H9 (cell line): ENCODE results near the gene ADARB2. TPM values are rescaled to one million over a fixed set of nuclear protein-coding genes. Genes with fewer than 3 reads are reported as not detected.

Experiments
- DNase-seq: peaks from one replicate; pipeline ENCODE4 v3.0.0-alpha.2; 2017
- H2AFZ ChIP-seq: one replicate; pipeline ENCODE4 v1.6.1; 2013; ENCODE audit warnings: mild to moderate bottlenecking, low read length, control low read depth, moderate library complexity
- H2AK5ac ChIP-seq: 2 replicates; pipeline ENCODE4 v1.6.1; 2013; ENCODE audit warnings: low read length, control low read depth, mixed read lengths; ENCODE audit not compliant: insufficient read length
- H2BK120ac ChIP-seq: one replicate; pipeline ENCODE4 v1.6.1; 2013; ENCODE audit warnings: low read depth, mild to moderate bottlenecking, low read length, control low read depth, inconsistent platforms; ENCODE audit not compliant: poor library complexity, severe bottlenecking
- H2BK12ac ChIP-seq: 2 replicates; pipeline ENCODE4 v1.6.1; 2013; ENCODE audit warnings: low read length, control low read depth, mixed read lengths, low read depth; ENCODE audit not compliant: insufficient read length
- H2BK15ac ChIP-seq: 2 replicates; pipeline ENCODE4 v1.6.1; 2013; ENCODE audit warnings: low read depth, low read length, control low read depth
- H2BK20ac ChIP-seq: one replicate; pipeline ENCODE4 v1.6.1; 2013; ENCODE audit warnings: low read depth, mild to moderate bottlenecking, low read length, control low read depth, inconsistent platforms; ENCODE audit not compliant: poor library complexity, severe bottlenecking
- H2BK5ac ChIP-seq: 2 replicates; pipeline ENCODE4 v1.6.1; 2013; ENCODE audit warnings: low read length, control low read depth, mixed read lengths; ENCODE audit not compliant: insufficient read length
- H3K14ac ChIP-seq: 2 replicates; pipeline ENCODE4 v1.6.1; 2013; ENCODE audit warnings: low read length, control low read depth; ENCODE audit not compliant: insufficient read depth
- H3K18ac ChIP-seq: 2 replicates; pipeline ENCODE4 v1.6.1; 2013; ENCODE audit warnings: low read depth, mild to moderate bottlenecking, mixed read lengths, low read length, control low read depth; ENCODE audit not compliant: insufficient read length
- H3K23ac ChIP-seq: 2 replicates; pipeline ENCODE4 v1.6.1; 2013; ENCODE audit warnings: low read length, control low read depth, mixed read lengths, low read depth; ENCODE audit not compliant: insufficient read length
- H3K23me2 ChIP-seq: 2 replicates; pipeline ENCODE4 v1.6.1; 2013; ENCODE audit warnings: low read depth, mild to moderate bottlenecking, mixed read lengths, low read length, control low read depth; ENCODE audit not compliant: insufficient read length, poor library complexity, severe bottlenecking
- H3K27ac ChIP-seq: 2 replicates; pipeline ENCODE4 v1.5.1; 2013; ENCODE audit warnings: low read length, control low read depth, mixed read lengths, low read depth; ENCODE audit not compliant: insufficient read length
- H3K27me3 ChIP-seq: 2 replicates; pipeline ENCODE4 v1.6.1; 2013; ENCODE audit warnings: low read length, control low read depth, inconsistent platforms; ENCODE audit not compliant: insufficient read depth
- H3K4ac ChIP-seq: 2 replicates; pipeline ENCODE4 v1.6.1; 2013; ENCODE audit warnings: low read depth, mild to moderate bottlenecking, control low read depth, inconsistent platforms, low read length, moderate library complexity
- H3K4me1 ChIP-seq: 2 replicates; pipeline ENCODE4 v1.6.1; 2013; ENCODE audit warnings: low read length, control low read depth, inconsistent platforms; ENCODE audit not compliant: insufficient read depth
- H3K4me2 ChIP-seq: 2 replicates; pipeline ENCODE4 v1.6.1; 2013; ENCODE audit warnings: low read length, control low read depth, mixed read lengths; ENCODE audit not compliant: insufficient read length, insufficient read depth
- H3K56ac ChIP-seq: 2 replicates; pipeline ENCODE4 v1.6.1; 2013; ENCODE audit warnings: low read depth, mild to moderate bottlenecking, mixed read lengths, low read length, control low read depth; ENCODE audit not compliant: insufficient read length
- H3K79me1 ChIP-seq: 2 replicates; pipeline ENCODE4 v1.6.1; 2013; ENCODE audit warnings: low read depth, mild to moderate bottlenecking, moderate library complexity, low read length, control low read depth, inconsistent platforms; ENCODE audit not compliant: insufficient read depth, poor library complexity, severe bottlenecking
- H3K79me2 ChIP-seq: 2 replicates; pipeline ENCODE4 v1.6.1; 2013; ENCODE audit warnings: low read length, control low read depth, inconsistent platforms; ENCODE audit not compliant: insufficient read depth
- H3K9ac ChIP-seq: 2 replicates; pipeline ENCODE4 v1.6.1; 2013; ENCODE audit warnings: low read length, control low read depth, mixed read lengths; ENCODE audit not compliant: insufficient read length; ENCODE audit errors: extremely low read depth
- H3K9me3 ChIP-seq: one replicate; pipeline ENCODE4 v1.6.1; 2013; ENCODE audit warnings: low read depth, low read length, inconsistent platforms; ENCODE audit not compliant: control insufficient read depth
- H3T11ph ChIP-seq: one replicate; pipeline ENCODE4 v1.6.1; 2013; ENCODE audit warnings: mild to moderate bottlenecking, low read length, control low read depth, inconsistent platforms
- H4K20me1 ChIP-seq: one replicate; pipeline ENCODE4 v1.6.1; 2013; ENCODE audit not compliant: control insufficient read depth, insufficient read length, insufficient read depth
- H4K5ac ChIP-seq: 2 replicates; pipeline ENCODE4 v1.6.1; 2013; ENCODE audit warnings: low read depth, mild to moderate bottlenecking, mixed read lengths, low read length, control low read depth; ENCODE audit not compliant: insufficient read length
- H4K8ac ChIP-seq: replicated peaks from 2 replicates; pipeline ENCODE4 v1.6.1; 2013; ENCODE audit warnings: low read length, control low read depth, mixed read lengths, low read depth; ENCODE audit not compliant: insufficient read length
- H4K91ac ChIP-seq: 2 replicates; pipeline ENCODE4 v1.6.1; 2013; ENCODE audit warnings: low read depth, mild to moderate bottlenecking, moderate library complexity, mixed read lengths, low read length, control low read depth; ENCODE audit not compliant: insufficient read length
- H3K27ac Mint-ChIP-seq, 3 experiments: 2 replicates in 2 of 3; 3 replicates in 1 of 3; pipeline ENCODE4 v1.8.0; 2020 to 2021; ENCODE audit warnings: mixed read lengths in 3 of 3, mild to moderate bottlenecking in 1 of 3, moderate library complexity in 1 of 3
- H3K27me3 Mint-ChIP-seq: 2 replicates; pipeline ENCODE4 v1.8.0; 2021; ENCODE audit warnings: low read depth, mild to moderate bottlenecking, moderate library complexity, mixed read lengths
- H3K36me3 Mint-ChIP-seq, 3 experiments: 2 replicates in 2 of 3; 3 replicates in 1 of 3; pipeline ENCODE4 v1.8.0; 2020 to 2021; ENCODE audit warnings: low read depth in 3 of 3, mixed read lengths in 3 of 3; ENCODE audit not compliant: insufficient read depth in 1 of 3
- H3K4me1 Mint-ChIP-seq, 2 experiments: 2 replicates each; pipeline ENCODE4 v1.8.0; 2020; ENCODE audit warnings: mixed read lengths in 2 of 2
- H3K4me3 Mint-ChIP-seq, 2 experiments: 2 replicates in 1 of 2; 3 replicates in 1 of 2; pipeline ENCODE4 v1.8.0; 2020 to 2021; ENCODE audit warnings: mild to moderate bottlenecking in 2 of 2, mixed read lengths in 2 of 2, moderate library complexity in 1 of 2
- H3K9me3 Mint-ChIP-seq, 2 experiments: 2 replicates in 1 of 2; 3 replicates in 1 of 2; pipeline ENCODE4 v1.8.0; 2020; ENCODE audit warnings: mild to moderate bottlenecking in 2 of 2, mixed read lengths in 2 of 2, moderate library complexity in 1 of 2
- WGBS: extraction: QIAGEN DNeasy Blood & Tissue Kit; methylation state at CpG from one replicate; pipeline ENCODE4 v1.1.7; 2013; ENCODE audit warnings: missing lambda C conversion rate, low lambda C conversion rate, mixed read lengths; ENCODE audit not compliant: insufficient read length; ENCODE audit errors: extremely low coverage; 5-methylcytosine and 5-hydroxymethylcytosine counted together
- total RNA-seq: library from RNA; stranded (reverse); gene quantifications from 2 replicates; pipeline ENCODE4 v1.2.1, GENCODE V29; 2021
- TF ChIP-seq, protein P1 (sequence below): fragments of 200-600 bp; sonication (generic); conservative IDR thresholded peaks from 3 replicates; pipeline ENCODE4 v1.8.0; 2021; ENCODE audit warnings: antibody characterized with exemption, mild to moderate bottlenecking

The ADARB2 gene
- total RNA-seq, 1 experiment from 2014 or later: 0.87 TPM

DNA sequence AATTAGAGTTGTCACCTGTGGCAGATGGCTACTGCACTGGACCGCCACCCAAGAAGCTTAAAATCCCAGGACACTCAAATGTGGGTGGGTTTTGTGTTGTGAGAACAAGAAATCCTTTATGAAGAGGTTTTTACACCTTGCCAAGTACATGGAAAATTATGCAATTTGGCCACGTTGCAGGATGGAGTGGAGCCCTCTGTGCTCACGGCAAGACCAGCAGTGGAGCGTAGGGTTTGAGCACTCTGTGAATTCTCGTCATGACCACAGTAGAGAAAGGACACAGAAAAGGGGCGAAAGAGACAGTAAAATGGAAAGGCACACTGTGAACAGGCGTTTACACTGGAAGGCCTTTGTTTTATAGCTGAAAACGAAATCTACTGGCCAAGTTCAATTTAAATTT, 222.6 kb downstream of the ADARB2 start:
- H3K9me3 ChIP-seq: no peaks in the 10 kb centered on the region
- Mint-ChIP-seq H3K4me3 (no peak overlapping the region), H3K27ac (no peak overlapping the region), H3K27me3 (peaks cover 1% of the 10 kb centered on the region), H3K4me1 (peaks cover 2 to 9% of the 10 kb centered on the region in 2 experiments; a peak in 2 of 4 replicates), H3K36me3 (no peaks in the 10 kb centered on the region; a peak in 1 of 7 replicates), H3K9me3 (no peaks in the 10 kb centered on the region)
- H4K5ac ChIP-seq: no peak overlapping the region
- H4K91ac ChIP-seq: no peak overlapping the region
- no CpG with 5 or more reads among the region's 8 CpGs for WGBS
- no peak overlapping the region for H3K56ac ChIP-seq
- no peak overlapping the region for H3K23ac ChIP-seq
- H2BK12ac ChIP-seq: no peak overlapping the region
- H3K14ac ChIP-seq: no peak overlapping the region
- H3K23me2 ChIP-seq: no peaks in the 10 kb centered on the region
- no peak overlapping the region for H3K4me2 ChIP-seq
- H4K8ac ChIP-seq: no peak overlapping the region
- H2AK5ac ChIP-seq: no peak overlapping the region
- no peak overlapping the region for H2BK20ac ChIP-seq
- H2AFZ ChIP-seq: no peak overlapping the region
- DNase-seq: no peak
- H3K79me2 ChIP-seq: no peaks in the 10 kb centered on the region
- TF ChIP-seq, protein P1, sequence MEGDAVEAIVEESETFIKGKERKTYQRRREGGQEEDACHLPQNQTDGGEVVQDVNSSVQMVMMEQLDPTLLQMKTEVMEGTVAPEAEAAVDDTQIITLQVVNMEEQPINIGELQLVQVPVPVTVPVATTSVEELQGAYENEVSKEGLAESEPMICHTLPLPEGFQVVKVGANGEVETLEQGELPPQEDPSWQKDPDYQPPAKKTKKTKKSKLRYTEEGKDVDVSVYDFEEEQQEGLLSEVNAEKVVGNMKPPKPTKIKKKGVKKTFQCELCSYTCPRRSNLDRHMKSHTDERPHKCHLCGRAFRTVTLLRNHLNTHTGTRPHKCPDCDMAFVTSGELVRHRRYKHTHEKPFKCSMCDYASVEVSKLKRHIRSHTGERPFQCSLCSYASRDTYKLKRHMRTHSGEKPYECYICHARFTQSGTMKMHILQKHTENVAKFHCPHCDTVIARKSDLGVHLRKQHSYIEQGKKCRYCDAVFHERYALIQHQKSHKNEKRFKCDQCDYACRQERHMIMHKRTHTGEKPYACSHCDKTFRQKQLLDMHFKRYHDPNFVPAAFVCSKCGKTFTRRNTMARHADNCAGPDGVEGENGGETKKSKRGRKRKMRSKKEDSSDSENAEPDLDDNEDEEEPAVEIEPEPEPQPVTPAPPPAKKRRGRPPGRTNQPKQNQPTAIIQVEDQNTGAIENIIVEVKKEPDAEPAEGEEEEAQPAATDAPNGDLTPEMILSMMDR: no peak
- H3K4ac ChIP-seq: no peak overlapping the region
- H2BK120ac ChIP-seq: no peak overlapping the region
- H2BK15ac ChIP-seq: no peak overlapping the region
- H3K4me1 ChIP-seq: no peaks in the 10 kb centered on the region
- no peaks in the 10 kb centered on the region for H4K20me1 ChIP-seq
- H3K9ac ChIP-seq: no peak overlapping the region
- H2BK5ac ChIP-seq: no peak overlapping the region
- no peak overlapping the region for H3K18ac ChIP-seq
- no peaks in the 10 kb centered on the region for H3K27me3 ChIP-seq
- no peaks in the 10 kb centered on the region for H3K79me1 ChIP-seq
- H3K27ac ChIP-seq: no peak overlapping the region
- no peak overlapping the region for H3T11ph ChIP-seq
